Neural crest cell (in vitro differentiated cells): ENCODE measurements around the gene FAM237A. TPM values are rescaled to one million over a fixed set of nuclear protein-coding genes. Genes with fewer than 3 reads are reported as not detected.

Experiments used
- DNase-seq: peaks from one replicate; pipeline ENCODE4 v3.0.0; 2021; ENCODE audit warnings: low read depth, mixed read lengths, low spot score
- H3K27ac Mint-ChIP-seq: one replicate; pipeline ENCODE4 v1.8.0; 2021; ENCODE audit warnings: mild to moderate bottlenecking, mixed read lengths; ENCODE audit not compliant: unreplicated experiment
- H3K27me3 Mint-ChIP-seq: 2 replicates; pipeline ENCODE4 v1.8.0; 2021; ENCODE audit warnings: low read depth, mild to moderate bottlenecking, mixed read lengths
- H3K36me3 Mint-ChIP-seq: 2 replicates; pipeline ENCODE4 v1.8.0; 2021; ENCODE audit warnings: low read depth, mild to moderate bottlenecking, mixed read lengths
- H3K4me1 Mint-ChIP-seq: 2 replicates; pipeline ENCODE4 v1.8.0; 2021; ENCODE audit warnings: mixed read lengths
- H3K4me3 Mint-ChIP-seq: one replicate; pipeline ENCODE4 v1.8.0; 2021; ENCODE audit warnings: mild to moderate bottlenecking, mixed read lengths
- H3K9me3 Mint-ChIP-seq: 2 replicates; pipeline ENCODE4 v1.8.0; 2021; ENCODE audit warnings: mixed read lengths
- CTCF ChIP-seq: fragments of 200-600 bp; sonication (generic); conservative IDR thresholded peaks from 2 replicates; pipeline ENCODE4 v1.5.0; 2021; ENCODE audit warnings: antibody characterized with exemption, mild to moderate bottlenecking
- total RNA-seq: library from RNA; stranded (reverse); gene quantifications from 2 replicates; pipeline ENCODE4 v1.2.1, GENCODE V29; 2021

FAM237A gene
- total RNA-seq, 1 donor from 2014 or later: not detected

- Mint-ChIP-seq H3K27me3 (peaks cover 11% of the 10 kb centered on the region), H3K36me3 (no peaks in the 10 kb centered on the region)
- DNase-seq: no peak
Measured at GRCh38 chr2:206688453-206688852, 46.2 kb downstream of the FAM237A start.

GRCh38 chr2:206688990-206689389 lies 46.7 kb downstream of the FAM237A start:
- Mint-ChIP-seq H3K4me3 (no peak overlapping the region), H3K27me3 (peaks cover 9% of the 10 kb centered on the region), H3K27ac (no peak overlapping the region), H3K9me3 (no peaks in the 10 kb centered on the region), H3K4me1 (no peaks in the 10 kb centered on the region), H3K36me3 (no peaks in the 10 kb centered on the region)
- no peak for TF ChIP-seq CTCF
- no peak for DNase-seq

More at GRCh38 chr2:206688453-206688852, 46.2 kb downstream of the FAM237A start:
- Mint-ChIP-seq H3K27ac (no peak overlapping the region), H3K4me1 (no peaks in the 10 kb centered on the region), H3K4me3 (no peak overlapping the region), H3K9me3 (no peaks in the 10 kb centered on the region)
- TF ChIP-seq CTCF: no peak

- Mint-ChIP-seq H3K4me1 (no peaks in the 10 kb centered on the region), H3K27me3 (no peaks in the 10 kb centered on the region), H3K36me3 (no peaks in the 10 kb centered on the region), H3K27ac (no peak overlapping the region), H3K4me3 (no peak overlapping the region), H3K9me3 (no peaks in the 10 kb centered on the region)
- no peak for TF ChIP-seq CTCF
- no peak for DNase-seq
Measured at GRCh38 chr2:206692971-206693370, 50.7 kb downstream of the FAM237A start.

GRCh38 chr2:206693399-206694137 lies 51.3 kb downstream of the FAM237A start:
- Mint-ChIP-seq H3K27me3 (no peaks in the 10 kb centered on the region), H3K9me3 (no peaks in the 10 kb centered on the region), H3K36me3 (no peaks in the 10 kb centered on the region), H3K4me3 (no peak overlapping the region), H3K4me1 (no peaks in the 10 kb centered on the region), H3K27ac (no peak overlapping the region)
- TF ChIP-seq CTCF: peak; percentile 81
- DNase-seq: peak; percentile 51

- H3K27ac Mint-ChIP-seq: no peak overlapping the region
- no peaks in the 10 kb centered on the region for H3K4me1 Mint-ChIP-seq
- DNase-seq: no peak
- no peak for TF ChIP-seq CTCF
- no peaks in the 10 kb centered on the region for H3K36me3 Mint-ChIP-seq
- H3K9me3 Mint-ChIP-seq: no peaks in the 10 kb centered on the region
- peaks cover 8% of the 10 kb centered on the region for H3K27me3 Mint-ChIP-seq
- H3K4me3 Mint-ChIP-seq: no peak overlapping the region
Measured at GRCh38 chr2:206696910-206697309, 54.6 kb downstream of the FAM237A start.
